HG02571 (cell line): ENCODE data around the gene ENHO.
"Not testable (repeated sequence)": the region's sequence is repeated elsewhere in the genome, so short reads cannot be mapped to it uniquely, and the experiment has no call there.

Source experiments
- ATAC-seq: cut with Tn5 transposase; IDR thresholded peaks from one replicate; pipeline ENCODE4 v1.9.1; 2021; ENCODE audit warnings: mild to moderate bottlenecking, moderate library complexity; ENCODE audit not compliant: unreplicated experiment

ENHO gene

DNA sequence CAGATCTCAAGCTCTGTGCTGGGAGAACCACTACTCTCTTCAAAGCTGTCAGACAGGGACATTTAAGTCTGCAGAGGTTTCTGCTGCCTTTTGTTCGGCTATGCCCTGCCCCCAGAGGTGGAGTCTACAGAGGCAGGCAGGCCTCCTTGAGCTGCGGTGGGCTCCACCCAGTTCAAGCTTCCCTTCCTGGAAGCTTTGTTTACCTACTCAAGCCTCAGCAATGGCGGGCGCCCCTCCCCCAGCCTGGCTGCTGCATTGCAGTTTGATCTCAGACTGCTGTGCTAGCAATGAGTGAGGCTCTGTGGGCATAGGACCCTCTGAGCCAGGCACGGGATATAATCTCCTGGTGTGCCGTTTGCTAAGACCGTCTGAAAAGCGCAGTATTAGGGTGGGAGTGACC lies 9.3 kb upstream of the ENHO start:
- not testable (repeated sequence) for ATAC-seq

DNA sequence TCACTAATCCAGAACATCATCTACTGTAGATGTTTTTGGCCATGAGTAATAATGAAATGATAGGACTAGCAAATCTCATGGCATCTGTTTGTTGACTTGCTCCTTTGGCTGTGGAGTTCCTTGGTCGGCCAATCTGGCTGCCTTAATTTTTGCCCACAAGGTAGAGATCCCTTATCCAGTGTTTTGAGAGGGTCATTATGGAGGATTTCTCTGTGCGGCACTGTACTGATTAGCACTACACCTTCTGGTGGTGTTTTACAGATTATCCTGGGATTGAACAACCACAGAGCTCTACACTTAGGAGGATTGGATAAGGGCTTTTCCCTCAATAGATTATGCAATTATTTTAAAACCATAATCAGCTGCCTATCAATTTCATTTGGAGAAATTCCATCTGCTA lies 3.2 kb upstream of the ENHO start:
- no peak for ATAC-seq

DNA sequence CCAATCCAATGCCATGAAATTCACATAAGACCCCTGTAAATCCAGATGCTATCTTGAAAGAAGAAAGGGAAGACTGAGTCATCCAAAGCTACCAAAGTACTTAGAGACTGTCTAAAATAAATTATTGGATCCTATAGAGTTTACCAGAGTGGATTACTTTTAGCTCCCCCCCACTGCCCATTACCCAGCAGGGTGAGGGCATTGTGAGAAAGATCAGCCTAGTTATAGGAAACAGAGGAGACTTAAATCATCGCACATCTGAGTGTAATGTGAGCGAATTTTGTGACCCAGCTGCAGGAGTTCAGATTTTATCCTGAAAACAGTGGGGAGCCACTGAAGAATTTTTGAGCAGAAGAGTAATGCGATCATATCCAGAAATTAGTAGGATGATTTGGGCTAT lies 1.6 kb upstream of the ENHO start:
- no peak for ATAC-seq

DNA sequence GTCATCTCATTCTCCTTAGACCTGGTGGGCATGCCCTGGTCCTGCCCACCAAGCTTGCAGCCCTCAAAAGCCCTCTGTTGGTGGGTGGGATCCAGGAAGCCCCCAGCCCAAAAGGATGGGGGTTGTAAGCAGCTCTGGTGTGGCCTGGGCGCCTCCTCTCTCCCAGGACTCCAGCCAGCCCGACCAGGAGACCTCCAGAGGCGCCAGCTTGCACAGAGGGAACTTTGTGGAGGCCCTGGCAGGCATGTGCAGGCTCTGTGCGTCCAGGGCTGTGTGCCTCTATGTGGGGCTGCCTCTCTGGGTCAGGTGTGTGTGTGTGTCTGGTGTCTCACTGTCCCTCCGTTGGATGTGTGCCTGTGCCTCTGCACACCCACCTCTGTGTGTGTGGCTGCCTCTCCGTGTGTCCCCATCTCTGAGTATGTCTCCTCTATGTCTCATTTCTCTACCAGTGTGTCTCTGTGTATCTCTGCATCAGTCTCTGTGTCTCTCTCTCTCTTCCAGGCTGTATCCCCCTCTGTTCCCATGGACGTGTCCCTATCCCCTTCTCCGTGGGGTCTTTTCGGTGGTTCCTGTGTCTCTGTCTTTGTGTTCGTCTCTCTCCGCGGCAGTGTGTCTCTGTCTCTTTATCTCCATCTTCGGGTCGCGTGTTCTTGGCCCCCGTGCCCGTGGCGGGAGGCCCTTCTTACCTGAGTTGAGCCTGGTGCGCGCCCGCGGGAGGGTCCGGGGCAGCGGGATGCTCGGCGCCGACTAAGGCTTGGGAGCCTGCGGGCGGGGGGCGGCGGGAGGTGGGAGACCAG lies 501 bp downstream of the ENHO start:
- ATAC-seq, result no peak

DNA sequence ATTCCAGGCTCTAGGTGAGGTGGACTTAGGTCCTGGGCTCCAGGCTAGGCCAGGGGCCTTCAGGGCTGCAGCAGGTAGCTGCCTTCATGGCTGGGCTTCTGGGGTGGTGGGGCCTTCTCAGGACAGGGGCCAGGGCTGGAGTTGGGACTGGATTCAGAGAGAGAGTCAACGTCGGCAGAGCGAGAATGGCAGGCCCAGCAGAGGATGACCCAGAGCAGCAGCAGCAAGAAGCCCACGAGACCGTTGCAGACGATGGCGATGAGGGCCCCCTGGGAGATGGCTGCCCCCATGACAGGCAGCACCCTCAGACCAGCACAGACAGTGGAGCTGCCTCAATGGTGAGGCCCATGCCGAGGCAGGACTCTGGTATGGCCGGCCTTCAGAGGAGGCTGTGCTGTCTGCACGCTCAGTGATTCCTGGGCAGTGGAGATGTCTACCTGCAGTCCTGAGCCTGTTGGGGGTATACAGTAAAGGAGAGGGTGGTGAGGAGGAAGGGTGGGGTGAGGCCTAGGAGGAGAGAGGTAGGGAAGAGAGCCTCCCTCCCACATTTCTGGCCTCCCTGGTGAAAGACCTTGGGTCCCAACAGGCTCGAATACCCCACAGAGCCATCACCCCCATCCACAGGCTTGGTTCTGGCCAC lies 1.3 kb downstream of the ENHO start:
- no peak for ATAC-seq

DNA sequence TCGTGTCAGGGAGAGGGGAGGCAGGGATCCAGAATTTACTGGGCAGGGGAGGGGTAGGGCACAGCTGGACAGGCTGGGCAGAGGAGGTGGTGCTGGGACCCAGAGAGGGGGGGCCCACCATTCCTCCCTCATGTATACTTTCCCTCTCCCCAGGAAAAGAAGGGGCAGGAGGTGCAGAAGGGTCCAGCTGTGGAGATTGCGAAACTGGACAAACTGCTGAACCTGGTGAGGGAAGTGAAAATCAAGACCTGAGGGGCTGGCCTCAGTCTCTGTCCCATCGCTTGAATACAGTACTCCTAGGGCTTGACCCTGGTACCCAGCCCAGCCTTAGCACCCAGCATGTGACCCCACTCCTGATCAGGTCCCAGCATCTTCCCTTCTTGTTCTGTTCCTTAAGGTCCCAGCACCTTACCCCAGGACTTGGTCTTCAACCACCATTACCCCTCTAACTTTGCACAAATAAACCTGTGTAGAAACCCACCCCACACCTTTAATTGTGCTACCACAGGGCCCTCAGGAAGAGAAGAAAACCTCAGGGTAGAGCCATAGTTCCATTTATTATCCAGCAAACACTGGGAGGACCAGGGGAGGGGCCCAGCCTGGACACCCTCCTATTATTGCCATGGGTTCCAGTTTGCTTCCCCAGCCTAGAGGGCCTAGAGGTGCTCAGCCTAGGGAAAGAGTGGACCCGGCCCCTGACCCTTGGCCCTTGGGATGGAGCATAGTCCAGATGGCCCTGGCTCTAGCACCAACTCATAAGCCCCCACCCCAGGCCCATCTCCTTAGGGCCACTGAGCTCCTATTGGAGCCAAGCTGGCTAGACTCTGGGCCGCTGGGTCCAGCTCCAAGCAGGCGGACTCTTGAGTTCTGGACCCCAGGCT lies 2.0 kb downstream of the ENHO start:
- ATAC-seq, result no peak

DNA sequence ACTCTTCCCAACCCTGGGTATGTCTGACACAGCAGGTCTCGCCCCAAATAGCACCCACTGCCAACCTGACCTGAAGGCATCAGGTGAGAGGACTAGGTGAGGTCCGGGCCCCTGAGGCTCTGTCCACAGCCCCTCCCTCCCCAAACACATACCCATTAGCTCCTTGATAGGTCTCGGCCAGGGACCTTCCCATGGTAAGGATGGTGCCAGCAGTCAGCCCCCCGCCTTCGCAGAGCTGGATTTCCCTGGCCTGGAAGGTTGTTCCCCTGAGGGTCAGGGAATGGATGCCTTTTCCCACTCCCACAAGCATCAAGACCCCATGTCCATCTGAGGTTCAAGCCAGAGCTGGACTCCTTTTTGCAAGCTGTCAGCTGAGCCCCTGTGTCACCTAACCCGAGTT lies 2.7 kb downstream of the ENHO start:
- ATAC-seq, result no peak

DNA sequence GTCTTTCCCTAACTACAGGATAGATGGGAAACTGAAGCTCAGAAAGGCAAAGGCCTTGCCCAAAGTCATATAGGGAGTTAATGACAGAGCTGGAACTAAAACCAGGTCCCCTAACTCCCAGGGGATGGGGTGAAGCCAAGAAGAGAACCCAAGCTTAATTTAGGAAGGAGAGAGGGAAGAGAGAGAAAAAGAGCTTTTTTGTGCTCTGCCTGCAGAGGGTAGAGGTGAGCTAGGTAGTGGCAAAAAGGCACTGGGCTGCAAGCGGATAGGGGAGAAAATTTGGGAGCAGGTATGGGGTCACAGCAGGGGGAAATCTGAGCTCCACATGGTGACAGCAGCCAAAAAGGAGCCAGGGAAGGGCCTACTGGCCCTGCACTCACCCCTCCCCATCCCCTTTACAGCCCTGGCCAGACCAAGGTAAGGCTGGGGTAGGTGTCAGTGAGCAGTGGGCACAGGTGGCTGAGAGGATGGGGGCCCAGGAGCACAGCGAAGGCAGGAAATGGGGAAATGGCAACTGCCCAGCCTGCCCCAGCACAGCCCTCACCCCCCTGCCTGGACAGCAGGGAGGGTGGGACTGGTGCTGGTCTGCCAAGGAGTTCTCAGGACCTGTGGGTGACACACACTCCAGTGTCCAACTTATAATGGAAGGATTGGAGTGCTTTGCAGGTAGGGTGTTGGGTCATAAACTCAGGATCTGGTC lies 3.3 kb downstream of the ENHO start:
- ATAC-seq, result no peak

DNA sequence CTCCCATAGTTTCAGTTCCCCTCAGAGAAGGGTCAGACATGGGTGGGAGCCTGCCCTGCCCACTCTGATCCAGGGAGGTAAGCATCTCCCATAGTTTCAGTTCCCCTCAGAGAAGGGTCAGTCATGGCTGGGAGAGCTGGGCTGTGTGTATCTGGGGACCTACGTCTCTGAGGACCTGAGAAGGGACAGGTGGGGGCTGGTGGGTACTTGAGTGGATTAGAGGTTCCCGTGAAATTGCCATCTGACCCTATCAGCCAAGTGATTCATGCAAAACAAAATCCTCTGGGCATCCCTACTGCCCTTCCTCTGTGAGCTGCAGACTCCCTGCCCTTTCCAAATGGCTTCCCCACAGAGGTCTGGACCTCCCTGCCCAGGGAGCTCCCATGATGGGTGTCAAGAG lies 3.9 kb downstream of the ENHO start:
- ATAC-seq, result no peak

DNA sequence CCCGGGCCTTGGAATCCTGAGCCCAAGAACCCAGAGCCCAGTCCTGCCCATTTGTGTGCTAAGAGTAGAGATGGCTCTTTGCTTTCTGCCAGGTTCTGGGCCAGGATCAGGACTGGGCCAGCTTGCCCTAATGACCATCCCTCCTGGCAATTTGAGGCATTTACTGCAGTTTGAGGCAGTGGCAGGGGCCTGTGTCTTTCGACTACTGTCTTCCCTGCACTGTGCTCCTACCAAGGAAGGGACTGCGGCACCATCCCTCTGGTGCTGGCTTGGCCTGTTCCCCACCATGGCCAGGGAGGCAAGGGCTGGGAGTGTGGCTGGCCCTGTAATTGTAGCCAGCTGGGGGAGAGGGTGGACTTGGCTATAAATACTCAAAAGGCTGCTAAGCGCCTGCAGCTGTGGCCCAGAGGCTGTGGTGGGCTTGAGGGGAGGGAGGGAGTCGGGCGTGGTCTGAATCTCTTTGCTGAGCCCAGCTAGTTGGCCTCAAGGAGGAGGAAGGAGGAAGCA lies 4.6 kb downstream of the ENHO start:
- no peak for ATAC-seq

DNA sequence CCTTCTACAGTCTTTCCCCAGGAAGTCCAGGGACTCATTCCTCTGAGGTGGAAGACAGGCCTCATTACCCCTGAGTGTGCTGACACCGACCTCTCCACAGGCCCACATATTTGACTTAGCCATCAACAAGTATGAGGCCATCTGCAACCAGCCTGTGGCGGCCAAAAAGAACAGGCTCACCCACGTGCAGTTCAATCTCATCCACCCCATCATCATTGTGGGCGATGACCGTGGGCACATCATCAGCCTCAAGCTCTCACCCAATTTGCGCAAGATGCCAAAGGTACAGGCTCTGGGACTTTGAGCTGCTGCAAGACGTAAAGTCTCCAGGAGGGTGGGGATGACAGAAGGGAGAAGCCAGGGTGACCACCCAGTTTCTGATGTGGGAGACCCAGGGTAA lies 5.6 kb downstream of the ENHO start:
- no peak for ATAC-seq

DNA sequence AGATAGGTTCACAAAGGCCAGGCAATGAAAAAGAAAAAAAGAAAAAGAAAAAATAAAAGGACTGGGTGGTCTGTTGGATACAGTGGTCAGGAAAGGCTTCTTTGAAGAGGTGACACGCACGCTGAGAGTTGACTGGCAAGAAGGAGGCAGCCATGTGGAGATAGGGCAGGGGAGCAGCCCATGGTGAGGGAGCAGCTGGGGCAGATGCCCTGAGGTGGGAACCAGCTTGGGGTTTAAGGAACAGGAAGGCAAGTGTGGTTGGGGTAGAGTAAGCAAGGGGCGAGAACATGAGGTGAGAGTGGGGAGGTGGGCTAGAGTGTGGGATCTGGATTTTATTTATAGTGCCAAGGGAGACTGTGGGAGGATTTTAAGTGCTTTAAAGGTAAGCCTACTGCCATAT lies 6.8 kb downstream of the ENHO start:
- no peak for ATAC-seq

DNA sequence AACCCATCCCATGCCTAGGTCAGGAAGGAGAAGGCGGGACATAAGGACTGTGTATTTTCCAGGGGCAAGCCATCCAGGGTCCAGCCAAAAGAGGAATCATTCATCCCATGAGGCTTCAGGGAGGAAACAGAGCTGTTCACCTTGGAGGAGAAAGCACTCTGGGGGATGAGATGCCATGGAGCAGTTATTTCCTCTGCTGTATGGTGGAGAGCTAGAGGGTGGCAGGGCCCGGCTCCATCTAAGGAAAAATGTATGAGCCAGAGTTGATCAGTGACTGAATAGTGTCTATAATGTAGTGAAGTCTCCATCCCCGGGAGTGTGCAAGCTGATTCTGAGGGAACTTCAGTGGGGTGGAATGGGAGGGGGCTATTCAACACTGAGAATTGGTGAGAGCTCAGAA lies 8.0 kb downstream of the ENHO start:
- ATAC-seq, result no peak

DNA sequence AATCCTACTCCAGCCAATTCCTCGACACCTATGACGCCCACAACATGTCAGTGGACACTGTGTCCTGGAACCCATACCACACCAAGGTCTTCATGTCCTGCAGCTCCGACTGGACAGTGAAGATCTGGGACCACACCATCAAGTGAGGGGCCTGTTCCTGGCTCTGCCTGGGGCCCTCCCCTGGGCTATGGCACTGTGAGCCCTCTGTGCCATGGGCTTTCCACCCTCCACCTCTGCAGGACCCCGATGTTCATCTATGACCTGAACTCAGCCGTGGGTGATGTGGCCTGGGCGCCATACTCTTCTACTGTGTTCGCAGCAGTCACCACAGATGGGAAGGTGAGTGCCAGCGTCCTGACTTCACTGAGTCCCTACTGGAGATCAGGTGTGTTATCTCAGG lies 8.4 kb downstream of the ENHO start:
- ATAC-seq, result no peak

DNA sequence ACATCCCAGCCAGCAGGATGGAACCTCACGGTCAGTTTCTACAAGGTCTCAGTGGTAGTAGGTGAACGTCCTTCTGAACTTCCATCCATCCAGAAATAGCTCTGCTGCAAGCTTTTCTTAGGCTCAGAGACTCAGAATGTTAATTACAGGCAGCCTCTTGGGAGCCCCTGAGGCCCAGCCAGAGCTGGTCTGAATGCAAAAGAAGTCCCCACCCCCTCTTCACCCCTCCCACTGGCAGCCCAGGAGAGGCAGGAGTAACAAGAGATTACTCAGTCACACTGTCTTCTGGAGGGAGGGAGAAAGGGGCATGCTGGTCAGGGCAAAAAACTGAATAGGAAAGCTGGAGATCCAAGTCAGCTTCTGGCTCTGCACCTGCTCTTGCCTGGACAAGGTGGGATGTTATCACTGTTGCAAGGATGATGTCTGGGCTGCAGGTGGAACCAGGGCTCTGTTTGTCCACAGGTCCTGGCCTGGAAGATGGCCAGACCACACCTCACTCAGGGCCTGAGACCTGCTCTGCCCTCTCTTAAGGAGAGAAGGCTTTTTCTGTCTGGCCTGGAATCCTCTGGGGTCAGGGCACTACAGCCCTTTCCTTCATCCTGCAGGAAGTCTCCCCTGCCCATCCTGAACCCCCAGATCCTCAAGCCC lies 9.1 kb downstream of the ENHO start:
- no peak for ATAC-seq

DNA sequence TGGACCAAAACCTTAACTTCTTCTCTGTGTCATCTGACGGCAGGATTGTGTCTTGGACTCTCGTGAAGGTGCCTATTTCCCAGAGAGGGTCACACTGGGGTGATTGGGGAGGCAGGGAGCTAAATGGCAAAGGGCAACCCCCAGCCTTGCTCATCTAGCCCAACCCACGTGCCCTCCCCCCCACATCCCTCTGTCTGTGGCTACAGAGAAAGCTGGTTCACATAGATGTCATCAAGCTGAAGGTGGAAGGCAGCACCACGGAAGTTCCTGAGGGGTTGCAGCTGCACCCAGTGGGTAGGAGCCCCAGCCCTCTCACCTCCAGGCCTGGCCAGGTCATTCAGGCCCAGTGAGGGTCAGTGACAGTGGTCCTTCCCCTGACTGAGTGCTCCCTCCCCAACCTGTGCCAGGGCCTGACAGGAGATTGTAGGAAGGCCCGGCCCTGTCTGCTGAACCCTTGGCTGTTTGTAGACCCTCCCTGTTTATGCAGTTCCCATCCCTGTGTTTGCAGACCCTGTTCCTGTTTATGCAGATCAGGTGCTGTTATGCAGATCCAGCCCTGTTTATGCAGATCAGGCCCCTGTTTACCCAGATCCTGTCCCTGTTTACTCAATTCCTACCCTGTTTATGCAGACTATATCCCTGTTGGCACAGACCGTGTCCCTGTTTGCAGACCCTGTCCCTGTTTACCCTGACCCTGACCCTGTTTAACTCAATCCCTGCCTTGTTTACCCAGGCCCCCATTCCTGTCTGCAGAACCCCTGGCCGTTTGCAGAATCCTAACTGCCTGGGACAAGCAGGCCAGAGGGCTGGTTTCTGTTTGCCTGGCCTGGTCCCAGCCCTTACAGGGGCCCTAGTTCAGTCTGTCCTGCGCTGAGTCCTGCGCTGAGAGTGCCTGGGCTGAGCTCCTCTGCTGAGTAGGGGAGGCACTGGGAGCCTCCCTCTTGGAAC lies 10.4 kb downstream of the ENHO start:
- ATAC-seq, result no peak

DNA sequence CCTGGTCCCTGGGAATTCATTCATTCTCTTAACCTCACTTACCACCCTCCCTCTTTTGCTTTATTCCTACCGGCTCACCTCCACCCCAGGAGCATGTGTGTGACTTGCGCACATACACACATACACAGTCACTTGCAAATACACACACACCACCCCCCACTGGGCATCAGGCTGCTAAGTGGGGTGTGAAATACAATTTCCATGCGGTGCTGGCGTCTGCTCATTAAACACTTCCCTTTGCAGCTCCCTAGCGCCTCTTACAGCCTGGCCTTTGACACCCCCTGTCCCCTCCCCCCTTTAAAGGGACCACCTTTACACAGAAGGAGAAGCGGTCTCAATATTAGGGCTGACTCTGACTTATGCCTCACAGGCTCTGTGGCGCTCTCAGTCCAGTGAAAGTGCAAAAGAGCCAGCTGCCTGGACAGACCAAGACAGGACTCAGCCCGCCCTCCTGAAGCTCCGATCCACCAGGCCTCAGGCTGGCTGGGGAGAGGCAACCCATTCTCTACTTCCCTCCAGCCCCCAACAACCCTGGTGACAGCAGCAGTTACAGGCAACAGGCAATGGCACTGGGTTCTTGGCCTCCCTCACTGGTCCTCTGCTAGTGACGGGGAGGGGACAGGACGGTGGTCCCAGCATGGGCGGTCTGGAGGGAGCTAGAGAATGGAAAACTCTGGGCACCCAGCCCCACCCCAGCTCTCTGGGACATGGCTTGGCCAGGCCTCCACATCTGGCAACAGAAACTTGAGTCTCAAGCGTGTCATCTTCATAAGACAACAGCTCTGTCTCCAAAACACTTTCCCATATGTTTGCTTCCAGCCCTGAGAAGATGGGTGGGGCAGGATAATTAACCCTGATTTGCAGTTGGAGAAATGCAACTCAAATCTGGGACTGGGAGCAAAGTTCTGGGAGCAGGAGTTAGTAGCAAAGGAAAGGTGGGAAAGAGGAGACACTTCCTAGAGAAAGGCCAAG lies 12.0 kb downstream of the ENHO start:
- no peak for ATAC-seq

DNA sequence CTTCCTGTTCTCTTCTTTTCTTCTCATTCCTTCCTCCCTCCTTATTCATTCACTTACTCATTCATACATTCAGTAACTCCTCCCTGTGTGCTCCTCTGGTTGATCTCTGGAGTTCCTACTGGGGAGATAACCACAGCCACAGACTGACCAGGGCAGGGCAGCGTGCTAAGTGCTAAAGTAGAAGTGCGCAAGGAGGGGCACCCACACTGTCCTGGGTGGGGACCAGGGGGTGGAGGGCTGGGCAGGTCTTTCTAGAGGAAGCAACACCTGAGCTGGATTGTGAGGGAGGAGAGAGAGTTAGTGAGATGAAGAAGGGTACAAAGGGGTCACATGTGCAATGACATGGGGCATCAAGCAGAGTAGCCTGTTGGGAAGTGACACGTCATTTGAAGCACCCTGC lies 13.8 kb downstream of the ENHO start:
- no peak for ATAC-seq
